Measurements from ENCODE around the gene KCNA5.

The KCNA5 gene

DNA sequence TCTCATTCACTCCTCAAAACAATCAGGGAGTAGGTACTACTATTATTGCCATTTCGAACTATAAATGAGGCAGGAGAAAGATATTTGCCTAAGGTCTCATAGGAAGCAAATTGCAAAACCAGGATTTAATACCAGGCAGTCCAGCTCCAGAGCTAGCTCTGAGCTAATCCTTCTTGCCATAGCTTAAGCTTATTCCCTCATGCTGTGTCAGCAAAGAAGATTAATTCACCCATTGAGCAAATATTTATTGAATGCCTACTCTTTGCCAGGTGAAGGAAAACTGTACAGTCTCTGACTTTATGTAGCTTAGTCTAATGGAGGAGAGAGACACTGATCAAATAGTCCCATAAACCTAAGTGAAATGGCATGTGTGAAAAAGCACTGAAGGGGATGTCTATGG is 19.5 kb downstream of the KCNA5 start:
- FAIRE-seq (no peak), DNase-seq (ENCODE audit: low spot score) (no peak)

DNA sequence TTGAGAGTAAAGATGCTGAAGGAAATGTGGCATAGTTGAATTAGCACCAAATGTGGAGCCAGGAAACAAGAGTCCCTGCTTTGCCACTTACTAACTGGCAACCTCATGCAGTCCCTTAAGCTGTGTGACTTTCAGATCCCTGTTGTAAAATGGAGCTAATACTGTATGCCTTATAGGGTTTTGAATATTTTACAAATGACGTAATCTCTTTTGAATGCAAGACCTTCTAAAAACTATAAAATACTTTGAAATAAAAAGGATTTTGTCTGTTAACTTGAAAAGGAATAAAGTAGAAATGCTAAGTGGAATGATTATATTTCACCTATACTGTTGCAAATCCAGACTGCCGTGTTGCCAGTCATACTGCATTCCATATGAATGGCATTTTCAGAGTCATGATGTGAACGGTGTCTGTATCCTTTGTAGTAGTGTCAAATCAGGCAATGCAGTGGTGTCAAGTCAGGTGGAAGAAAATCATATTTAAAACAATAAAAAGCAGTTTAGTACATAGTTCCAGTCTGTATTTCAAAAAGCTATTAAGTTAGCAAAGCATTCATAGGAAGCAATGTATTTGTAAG is 21.3 kb downstream of the KCNA5 start:
- FAIRE-seq (no peak), DNase-seq (ENCODE audit: low spot score) (no peak)

DNA sequence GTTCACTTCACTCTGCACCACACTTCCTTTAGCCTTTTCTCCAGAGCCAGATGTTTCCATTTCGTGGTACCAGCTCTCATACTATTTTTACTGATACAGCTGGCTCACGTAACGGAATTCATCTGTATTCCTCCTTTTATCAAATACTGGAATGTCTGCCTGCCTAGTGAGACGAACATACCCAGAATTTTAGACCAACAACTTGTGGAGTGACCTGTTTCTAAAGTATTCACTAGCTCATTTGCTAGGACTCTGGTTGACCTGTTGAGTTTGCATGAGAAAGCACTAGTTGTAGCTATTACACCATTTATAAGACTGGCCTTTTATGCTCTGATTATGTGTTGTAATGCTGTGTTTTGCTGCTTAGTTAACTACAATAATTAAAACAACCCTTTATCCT is 22.6 kb downstream of the KCNA5 start:
- DNase-seq (ENCODE audit: low spot score) (no peak), FAIRE-seq (no peak)

DNA sequence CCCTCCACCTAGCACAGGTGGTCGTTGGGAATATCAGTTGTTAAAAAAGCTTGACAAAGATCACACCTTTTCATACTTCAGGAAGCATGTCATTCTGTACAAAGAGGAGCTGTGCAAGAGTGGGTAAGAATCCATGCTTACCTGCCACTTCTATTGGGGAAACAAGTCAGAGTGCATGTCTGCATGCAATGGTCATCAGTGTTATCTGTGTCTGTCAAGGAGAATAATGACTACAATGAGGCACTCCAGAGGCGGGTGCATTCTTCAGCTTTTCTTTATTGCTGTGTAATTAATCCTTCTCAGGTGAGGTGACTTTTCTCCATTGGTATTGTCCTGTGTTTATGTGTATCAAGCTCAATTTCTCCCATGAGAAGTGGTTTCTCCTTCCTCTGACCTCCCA is 24.4 kb downstream of the KCNA5 start:
- no peak for DNase-seq (ENCODE audit: low spot score)
- no peak for FAIRE-seq

DNA sequence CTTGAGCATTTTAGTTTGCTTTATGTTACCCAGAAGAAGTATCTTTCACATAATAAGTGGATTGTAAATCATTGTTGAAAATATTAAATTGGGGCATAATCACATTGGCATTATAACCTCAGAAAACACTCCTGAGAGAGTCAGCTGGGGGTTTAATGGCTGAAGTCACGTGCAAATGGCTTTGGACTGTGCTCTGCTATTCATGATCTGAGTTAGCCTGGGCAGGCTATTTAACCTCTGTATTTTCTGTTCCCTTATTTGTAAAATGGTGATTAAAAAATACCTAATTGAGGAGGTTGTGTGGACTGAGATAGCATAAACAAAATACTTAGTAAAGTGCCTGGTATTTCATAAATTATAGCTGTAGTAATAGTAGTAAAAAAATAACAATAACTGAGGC is 24.9 kb downstream of the KCNA5 start:
- FAIRE-seq: no peak
- DNase-seq (ENCODE audit: low spot score): no peak

DNA sequence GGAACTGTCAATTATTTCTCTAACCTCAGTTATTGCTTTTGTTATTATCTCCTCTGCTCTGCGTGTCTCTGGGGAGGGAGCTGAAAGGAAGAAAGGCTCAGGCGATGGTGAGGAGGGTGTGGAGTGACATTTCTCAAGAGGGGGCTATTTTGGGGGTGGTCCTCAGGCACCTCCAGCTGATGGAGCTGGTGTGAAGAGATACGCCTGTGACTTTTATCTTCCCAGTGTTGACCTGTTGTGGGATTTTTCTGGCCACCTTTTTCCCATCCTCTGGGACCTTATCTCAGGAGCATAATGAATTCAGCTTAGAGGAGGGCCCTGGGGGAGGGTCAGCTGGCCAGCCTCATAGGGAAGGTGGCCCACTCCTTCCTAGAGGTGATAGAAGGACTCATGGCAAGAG is 26.4 kb downstream of the KCNA5 start:
- DNase-seq (ENCODE audit: low spot score) (no peak), FAIRE-seq (no peak)

DNA sequence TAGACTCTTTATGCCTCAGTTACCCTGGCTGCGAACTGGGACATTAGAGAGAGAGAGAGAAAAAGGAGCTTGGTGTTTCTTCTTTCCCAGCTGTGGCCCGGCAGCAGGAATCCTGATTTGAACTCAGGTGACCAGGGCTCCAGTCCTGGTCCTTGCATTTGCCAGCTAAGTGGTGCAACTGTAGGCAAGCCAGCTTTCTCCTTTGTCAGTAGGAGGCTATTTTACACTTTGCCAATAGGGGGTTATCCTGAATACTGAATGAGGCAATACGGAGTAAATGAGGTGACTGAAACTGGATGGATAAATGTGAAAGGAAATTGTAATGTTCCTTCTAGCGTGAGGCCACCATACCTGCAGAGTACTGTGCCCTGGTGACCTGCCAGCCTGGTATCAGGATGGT is 27.8 kb downstream of the KCNA5 start:
- no peak for FAIRE-seq
- DNase-seq (ENCODE audit: low spot score): no peak

DNA sequence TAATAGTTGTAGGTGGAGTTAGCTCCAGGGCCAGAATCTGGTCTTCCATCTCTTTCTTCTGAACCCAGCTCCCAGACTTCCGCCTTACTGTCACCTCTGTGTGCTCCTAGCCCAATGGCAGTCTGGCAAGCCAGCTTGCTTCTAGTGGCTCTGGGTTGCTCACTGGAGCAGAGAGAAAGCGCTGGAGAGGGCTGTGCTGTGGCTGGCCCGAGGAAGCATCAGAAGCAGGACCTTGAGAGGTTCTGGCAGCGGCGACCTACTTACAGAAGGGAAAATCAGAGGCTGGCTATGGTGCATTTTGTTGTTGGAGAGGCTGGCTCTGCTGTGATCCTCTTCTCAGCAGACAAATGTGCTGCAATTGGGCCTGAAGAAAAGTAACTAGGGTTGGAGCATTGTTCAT is 28.6 kb downstream of the KCNA5 start:
- FAIRE-seq (no peak), DNase-seq (ENCODE audit: low spot score) (no peak)

DNA sequence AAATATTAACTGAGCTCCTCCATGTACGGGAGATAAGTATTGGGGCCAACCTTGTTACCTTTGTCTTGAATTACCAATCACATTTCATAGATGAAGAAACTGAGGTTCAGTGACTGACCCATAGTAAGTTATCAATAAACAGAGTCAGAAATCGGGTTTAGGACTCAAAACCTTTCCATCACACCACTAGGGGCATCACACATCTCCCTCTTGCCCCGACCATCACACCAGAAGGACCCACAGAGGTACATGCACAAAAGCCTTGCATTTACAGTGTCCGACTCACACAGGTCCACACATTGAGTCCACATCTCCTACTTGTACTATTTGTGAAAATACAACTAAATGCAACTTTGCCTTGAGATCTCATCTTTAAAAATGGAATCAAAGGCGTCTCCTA is 29.4 kb downstream of the KCNA5 start:
- DNase-seq (ENCODE audit: low spot score) (no peak), FAIRE-seq (no peak)

DNA sequence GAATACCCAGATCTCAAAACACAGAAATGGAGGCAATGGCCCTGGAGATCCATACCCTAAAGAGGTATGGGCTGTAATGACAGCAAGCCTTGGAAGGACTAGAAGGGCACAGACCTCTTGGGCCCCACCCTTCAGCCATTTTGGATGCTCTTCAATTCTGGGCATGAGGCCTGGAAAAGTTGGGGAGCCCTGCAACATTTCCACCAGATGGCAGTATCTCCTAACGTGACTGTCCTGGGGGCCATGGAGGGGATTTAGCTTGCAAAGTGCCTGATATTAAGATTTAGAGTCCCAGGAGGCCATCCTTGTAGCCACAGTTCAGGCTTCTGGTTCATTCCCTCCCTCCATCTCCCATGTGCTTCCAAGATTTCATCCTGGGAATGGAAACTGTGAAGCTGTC is 30.2 kb downstream of the KCNA5 start:
- DNase-seq (ENCODE audit: low spot score) (no peak), FAIRE-seq (no peak)

DNA sequence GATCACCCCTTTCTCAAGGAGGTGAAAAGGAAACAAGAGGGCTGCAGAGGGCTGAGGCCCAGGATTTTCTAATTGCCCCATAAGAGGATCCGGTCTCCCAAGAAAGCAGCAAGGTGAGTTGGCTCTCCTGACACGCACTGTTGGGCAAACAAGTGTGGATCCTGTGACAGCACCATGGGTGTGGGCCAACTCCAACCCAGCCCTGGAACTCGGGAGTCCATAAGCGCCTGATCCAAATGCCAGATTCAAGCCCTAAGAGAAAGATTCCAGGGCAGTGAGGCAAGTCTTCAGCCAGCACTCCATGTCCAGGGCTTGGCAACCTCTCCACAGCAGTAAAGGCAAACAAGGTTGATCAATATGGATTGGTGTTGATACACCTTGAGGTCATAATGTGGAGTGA is 33.1 kb downstream of the KCNA5 start:
- FAIRE-seq (no peak), DNase-seq (ENCODE audit: low spot score) (no peak)

DNA sequence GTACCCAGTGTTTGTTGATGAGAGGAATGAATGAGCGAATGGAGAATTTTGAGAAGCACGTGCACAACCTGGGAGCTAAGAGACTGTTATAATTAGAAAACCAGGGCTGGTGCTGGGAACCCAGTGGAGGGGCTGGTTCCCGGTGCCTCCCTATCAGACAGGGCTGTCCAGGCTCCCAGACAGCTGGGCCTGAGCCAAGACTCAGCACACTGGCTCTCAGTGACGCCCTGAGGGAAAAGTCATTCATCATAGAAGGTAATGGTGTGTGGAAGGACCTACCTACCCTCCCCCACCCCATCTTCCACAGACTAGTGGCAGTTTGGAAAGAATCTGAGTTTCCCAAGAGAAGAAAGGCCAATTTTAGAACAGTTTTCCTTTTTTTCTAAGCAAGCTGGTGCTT is 34.7 kb downstream of the KCNA5 start:
- peak; percentile 24 for DNase-seq (ENCODE audit: low spot score)
- no peak for FAIRE-seq

DNA sequence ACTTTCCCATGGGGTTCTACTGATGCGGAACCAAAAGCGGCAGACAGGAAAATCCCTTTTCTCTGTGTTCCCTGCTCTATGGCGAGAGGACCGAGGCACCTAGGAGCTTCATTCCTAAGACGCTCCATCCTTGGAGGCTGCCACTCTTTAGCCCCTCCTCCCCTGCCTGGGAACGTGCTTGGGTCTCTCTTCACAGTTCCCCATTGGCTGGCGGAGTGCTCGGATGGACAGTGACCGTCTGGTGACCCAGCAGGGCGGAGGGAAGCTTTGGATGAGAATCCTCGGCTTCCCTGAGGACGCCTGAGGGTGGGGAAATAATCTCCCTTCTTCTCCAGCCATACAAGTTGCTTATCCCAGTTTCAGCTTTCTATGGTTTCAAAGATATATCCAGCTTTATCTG is 37.3 kb downstream of the KCNA5 start:
- DNase-seq (ENCODE audit: low spot score) (no peak), FAIRE-seq (no peak)

DNA sequence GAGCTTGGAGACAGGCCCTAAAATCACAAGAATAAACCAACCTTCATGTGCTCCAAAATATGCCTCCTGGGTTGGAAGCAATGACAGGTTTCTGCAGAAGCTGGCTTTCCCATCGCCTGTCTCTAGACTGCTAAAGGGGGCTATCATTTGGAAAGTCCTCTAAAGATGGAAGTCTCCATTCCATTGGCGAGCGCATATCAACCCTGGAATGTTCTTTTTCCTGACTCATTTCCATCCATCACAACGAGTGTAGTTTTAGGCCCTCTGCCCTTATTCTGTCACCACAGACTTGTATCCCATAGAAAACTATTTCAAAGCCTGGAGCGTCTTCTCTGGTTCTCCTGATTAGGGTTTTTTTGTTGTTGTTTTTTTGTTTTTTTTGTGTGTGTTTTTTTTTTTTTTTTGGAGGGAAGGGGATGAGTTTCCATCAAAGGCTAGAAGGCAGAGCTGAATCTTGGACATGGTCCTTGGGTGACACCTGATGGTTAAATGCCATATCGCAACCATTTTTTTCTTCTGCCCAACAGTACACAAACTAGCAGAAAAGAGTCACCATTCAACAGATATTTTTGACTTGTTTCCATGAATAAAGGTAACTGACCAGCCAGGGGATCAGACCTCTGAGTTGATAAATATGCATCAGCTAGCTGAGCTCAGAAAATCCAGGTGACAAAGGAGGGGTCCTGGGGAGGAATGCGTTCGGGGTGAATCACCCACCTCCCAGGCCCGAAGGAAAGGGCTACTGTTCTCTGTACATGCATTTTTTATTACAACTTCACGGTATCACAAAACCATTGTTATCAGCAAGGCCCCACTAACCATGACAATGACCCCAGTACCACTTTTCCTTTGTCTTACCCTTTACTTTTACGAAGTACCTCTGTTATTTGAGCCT is 40.5 kb downstream of the KCNA5 start:
- peak; percentile 42 for FAIRE-seq
- peak; percentile 35 for DNase-seq (ENCODE audit: low spot score)

DNA sequence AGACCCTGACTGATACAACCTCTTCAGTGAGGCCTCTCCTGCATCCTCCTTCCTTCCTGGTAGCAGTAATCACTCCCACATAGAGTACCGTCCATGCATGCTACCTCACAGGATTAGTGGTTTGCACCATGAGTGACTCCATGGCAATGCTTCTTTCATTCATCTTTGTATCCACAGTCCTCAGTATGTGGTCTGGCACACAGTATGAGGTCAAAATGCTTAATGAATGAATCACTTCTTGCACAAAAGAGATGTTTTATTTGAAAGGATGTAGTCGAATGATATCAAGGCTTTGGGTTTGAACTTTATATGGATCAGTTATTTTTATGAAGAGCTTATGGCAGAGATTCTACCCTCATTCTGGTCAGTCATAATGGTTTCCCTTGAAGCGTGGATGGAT is 42.2 kb downstream of the KCNA5 start:
- peak; percentile 98 for FAIRE-seq
- peak; percentile 98 for DNase-seq (ENCODE audit: low spot score)

DNA sequence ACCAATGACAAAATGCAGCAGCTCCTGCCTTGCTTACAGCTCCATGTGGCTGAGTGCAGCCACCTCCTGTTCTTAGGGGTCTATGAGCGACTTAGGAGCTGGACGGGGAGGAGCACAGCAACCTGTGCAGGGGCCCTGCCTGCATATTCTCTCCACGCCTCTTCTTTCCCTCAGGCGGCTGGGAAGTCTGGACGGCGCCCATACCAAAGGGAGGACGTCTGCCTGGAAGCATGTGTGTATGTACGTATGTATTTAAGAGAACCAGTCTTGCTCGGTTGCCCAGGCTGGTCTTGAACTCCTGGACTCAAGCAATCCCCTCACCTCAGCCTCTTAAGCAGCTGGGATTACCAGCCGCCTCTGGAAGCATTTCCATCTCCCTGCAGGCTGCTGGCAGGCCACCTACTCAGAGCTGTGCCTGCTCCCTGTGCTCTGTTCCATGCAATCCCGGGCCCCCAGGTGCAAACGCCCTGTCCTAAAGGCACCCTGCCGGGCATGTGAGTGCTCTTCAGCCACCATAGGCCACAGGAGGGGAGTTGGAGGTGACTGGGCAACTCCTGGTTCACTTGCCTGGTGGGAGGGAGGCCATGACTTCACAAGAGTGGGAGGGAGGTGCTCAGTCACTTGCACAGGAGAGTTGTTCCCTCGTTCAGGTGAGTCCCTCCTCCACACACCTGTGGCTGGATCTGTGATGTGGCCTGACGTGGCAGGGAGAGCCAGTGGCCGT is 44.3 kb downstream of the KCNA5 start:
- FAIRE-seq (no peak), DNase-seq (ENCODE audit: low spot score) (no peak)

DNA sequence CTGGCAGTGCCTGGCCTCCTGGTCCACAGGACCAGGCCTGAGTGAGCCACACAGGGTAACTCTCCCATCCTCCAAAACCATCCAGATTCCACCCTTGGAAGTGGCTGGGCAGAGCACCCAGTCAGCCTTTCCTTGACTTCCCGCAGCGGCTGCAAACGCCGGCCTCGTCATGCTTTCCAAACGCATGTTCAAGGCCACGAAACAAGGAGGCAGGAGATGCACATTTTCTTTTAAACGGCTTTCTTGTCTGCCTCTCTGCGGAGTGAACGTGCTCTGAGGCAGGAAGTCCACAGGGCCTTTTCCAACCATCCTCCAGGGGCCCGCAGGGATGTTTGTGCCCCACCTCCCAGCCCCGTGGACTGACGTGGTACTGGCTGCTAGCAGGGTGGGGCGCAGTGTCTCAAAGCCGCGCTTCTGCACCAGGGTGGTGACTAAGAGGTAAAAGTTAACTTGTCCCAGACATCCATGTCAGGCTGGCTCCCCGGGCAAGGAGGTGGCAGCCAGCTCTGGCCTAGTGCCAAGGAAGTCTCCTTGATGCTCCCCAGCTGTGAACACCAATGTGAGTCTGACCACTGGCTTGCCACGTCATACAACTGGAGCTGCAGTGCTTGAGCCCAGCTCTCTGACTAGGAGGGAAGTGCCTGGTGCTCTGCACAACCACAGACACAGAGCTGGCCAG is 45.0 kb downstream of the KCNA5 start:
- peak; percentile 89 for FAIRE-seq
- DNase-seq (ENCODE audit: low spot score): peak; percentile 99

DNA sequence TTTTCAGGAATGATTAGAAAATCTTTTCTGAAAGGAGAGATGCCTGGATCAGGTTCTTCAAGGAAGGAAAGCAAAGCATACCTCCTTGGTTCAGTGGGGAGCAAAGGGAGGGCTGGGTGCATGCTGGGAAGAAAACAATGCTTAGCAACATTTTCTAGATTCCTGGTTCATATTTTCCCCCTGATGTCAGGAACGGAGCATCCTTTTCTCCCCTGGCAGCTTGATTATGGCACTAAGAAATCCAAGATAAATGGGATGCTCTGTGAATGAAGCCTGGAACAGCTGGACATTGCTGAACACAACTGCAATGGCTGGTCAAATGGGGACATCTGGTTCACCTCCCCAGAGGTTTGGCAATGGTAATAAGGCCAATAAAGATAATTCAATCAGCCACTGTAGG is 50.9 kb downstream of the KCNA5 start:
- DNase-seq (ENCODE audit: low spot score): no peak
- FAIRE-seq: no peak

DNA sequence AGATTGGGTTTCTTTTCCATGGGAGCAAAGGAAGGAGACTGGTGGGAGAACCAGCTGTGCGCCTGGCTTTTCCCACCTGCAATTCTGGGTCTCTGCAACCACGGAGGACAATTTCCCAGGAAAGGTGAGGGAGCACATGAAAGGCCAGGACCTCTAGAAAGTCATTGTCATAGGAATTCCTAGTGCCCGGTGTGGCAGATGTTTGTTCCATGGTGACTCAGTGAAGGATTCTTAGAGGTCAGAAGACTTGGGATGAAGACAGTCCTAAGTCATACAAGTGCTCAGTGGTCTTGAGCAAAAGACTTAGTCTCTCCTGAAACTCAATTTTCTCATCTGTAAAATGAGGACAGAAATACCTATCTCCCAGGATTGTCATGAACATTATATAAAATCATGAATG is 51.3 kb downstream of the KCNA5 start:
- DNase-seq (ENCODE audit: low spot score): no peak
- no peak for FAIRE-seq

All from RCC 7860 (cell line).